A549 (cell line): ENCODE data around the gene HOXA10. TPM values are rescaled to one million over a fixed set of nuclear protein-coding genes. Genes with fewer than 3 reads are reported as not detected.

Source experiments
- ATAC-seq, 2 experiments: fragments of 200-7000 bp in 1 of 2; fragments of >200 bp in 1 of 2; cut with Nextera tagmentation in 1 of 2; cut with Tn5 transposase in 1 of 2; 3 replicates each; pipeline versions ENCODE4 v1.8.0 to v1.9.1; 2018 to 2020; ENCODE audit warnings: mild to moderate bottlenecking in 1 of 2, moderate library complexity in 1 of 2
- CTCF ChIA-PET: fragments of 300-600 bp; sonication (Branson Sonifier 250); formaldehyde crosslinking; extraction: SDS; loops from one replicate; lab custom pipeline; 2021; ENCODE audit warnings: antibody characterized with exemption, inconsistent platforms; lab: Yijun Ruan, JAX
- POLR2A ChIA-PET: fragments of 350-600 bp; formaldehyde crosslinking; extraction: SDS; loops from one replicate; lab custom pipeline; 2021; ENCODE audit warnings: antibody characterized with exemption, inconsistent platforms; lab: Yijun Ruan, JAX
- DNase-seq, 2 experiments: peaks; one replicate each; pipeline versions ENCODE4 v3.0.0 to v3.0.0-alpha.2; 2011 to 2016; ENCODE audit warnings: low read depth in 1 of 2, low spot score in 1 of 2
- FAIRE-seq: peaks from 2 replicates; lab custom pipeline; 2011; peaks lifted over from hg19 to GRCh38; lab: Jason Lieb, UNC
- H3K27ac ChIP-seq, 2 experiments: fragments of >200 bp; sonication (Bioruptor Twin); formaldehyde crosslinking; 3 replicates each; pipeline ENCODE4 v1.5.1; 2016 to 2017
- H3K4me1 ChIP-seq: fragments of >200 bp; sonication (Bioruptor Twin); formaldehyde crosslinking; 3 replicates; pipeline ENCODE4 v1.6.1; 2016
- H3K4me2 ChIP-seq: fragments of >200 bp; sonication (Bioruptor Twin); formaldehyde crosslinking; 3 replicates; pipeline ENCODE4 v1.6.1; 2016
- H3K4me3 ChIP-seq: fragments of >200 bp; sonication (Bioruptor Twin); formaldehyde crosslinking; 3 replicates; pipeline ENCODE4 v1.5.1; 2016
- H3K9me3 ChIP-seq: fragments of >200 bp; sonication (Bioruptor Twin); formaldehyde crosslinking; 3 replicates; pipeline ENCODE4 v1.6.1; 2016
- CEBPB ChIP-seq, 2 experiments: fragments of >200 bp in 1 of 2; sonication (Bioruptor Twin) in 1 of 2; formaldehyde crosslinking in 1 of 2; IDR thresholded peaks; 2 replicates each; pipeline ENCODE4 v1.6.1; 2012 to 2016
- CHD2 ChIP-seq: fragments of 150-350 bp; IDR thresholded peaks from 2 replicates; pipeline ENCODE4 v1.6.1; 2014; ENCODE audit warnings: low read length; ENCODE audit not compliant: partially characterized antibody
- CTCF ChIP-seq: fragments of >200 bp; sonication (Bioruptor Twin); formaldehyde crosslinking; IDR thresholded peaks from 3 replicates; pipeline ENCODE4 v1.5.1; 2016
- FOSB ChIP-seq: fragments of 250-450 bp; sonication (Bioruptor Pico); IDR thresholded peaks from 2 replicates; pipeline ENCODE4 v1.5.0; 2020; ENCODE audit warnings: mild to moderate bottlenecking, moderate library complexity
- FOXS1 ChIP-seq: fragments of 250-450 bp; sonication (Bioruptor Pico); IDR thresholded peaks from 2 replicates; pipeline ENCODE4 v1.5.0; 2020; ENCODE audit warnings: mild to moderate bottlenecking, moderate library complexity
- HDAC2 ChIP-seq: fragments of 200-600 bp; sonication (generic); IDR thresholded peaks from 2 replicates; pipeline ENCODE4 v1.6.1; 2016
- HES2 ChIP-seq: fragments of >200 bp; sonication (Bioruptor Twin); formaldehyde crosslinking; IDR thresholded peaks from 2 replicates; pipeline ENCODE4 v1.6.1; 2016
- JUN ChIP-seq, 2 experiments: fragments of >200 bp; sonication (Bioruptor Twin); formaldehyde crosslinking; IDR thresholded peaks; 2 replicates in 1 of 2; 3 replicates in 1 of 2; pipeline ENCODE4 v1.6.1; 2016 to 2017
- KDM5A ChIP-seq: fragments of 200-600 bp; sonication (generic); IDR thresholded peaks from 2 replicates; pipeline ENCODE4 v1.6.1; 2016; ENCODE audit warnings: antibody characterized with exemption, mild to moderate bottlenecking
- MAX ChIP-seq: IDR thresholded peaks from 2 replicates; pipeline ENCODE4 v1.6.1; 2012
- NPAS2 ChIP-seq: fragments of 250-450 bp; sonication (Bioruptor Pico); IDR thresholded peaks from 2 replicates; pipeline ENCODE4 v1.8.0; 2022; ENCODE audit warnings: mild to moderate bottlenecking, moderate library complexity, borderline replicate concordance
- NR3C1 ChIP-seq: fragments of >200 bp; sonication (Bioruptor Twin); formaldehyde crosslinking; IDR thresholded peaks from 3 replicates; pipeline ENCODE4 v1.6.1; 2017
- PHF8 ChIP-seq: fragments of 200-600 bp; sonication (generic); IDR thresholded peaks from 2 replicates; pipeline ENCODE4 v1.6.1; 2016; ENCODE audit warnings: low read depth, mild to moderate bottlenecking, antibody characterized with exemption, moderate library complexity, borderline replicate concordance
- POLR2A ChIP-seq: IDR thresholded peaks from 2 replicates; pipeline ENCODE4 v1.6.1; 2012; ENCODE audit warnings: mild to moderate bottlenecking, low read length
- RAD21 ChIP-seq, 2 experiments: fragments of >200 bp in 1 of 2; sonication (Bioruptor Twin) in 1 of 2; formaldehyde crosslinking in 1 of 2; IDR thresholded peaks in 1 of 2; conservative IDR thresholded peaks in 1 of 2; 2 replicates in 1 of 2; 3 replicates in 1 of 2; pipeline ENCODE4 v1.6.1; 2012 to 2018; ENCODE audit warnings: inconsistent platforms in 1 of 2
- RFX5 ChIP-seq: fragments of 450-650 bp; IDR thresholded peaks from 2 replicates; pipeline ENCODE4 v1.7.1; 2014; ENCODE audit warnings: antibody characterized with exemption, mild to moderate bottlenecking, moderate library complexity
- RNF2 ChIP-seq: fragments of 200-600 bp; sonication (generic); IDR thresholded peaks from 2 replicates; pipeline ENCODE4 v1.6.1; 2016; ENCODE audit warnings: low read depth, mild to moderate bottlenecking, antibody characterized with exemption, moderate library complexity, borderline replicate concordance
- USF2 ChIP-seq: fragments of 450-650 bp; IDR thresholded peaks from 2 replicates; pipeline ENCODE4 v1.6.1; 2014; ENCODE audit warnings: antibody characterized with exemption
- WGBS: methylation state at CpG from one replicate; pipeline ENCODE4 v1.1.6; 2017; ENCODE audit errors: missing lambda C conversion rate; 5-methylcytosine and 5-hydroxymethylcytosine counted together
- polyA plus RNA-seq, 4 experiments: library from polyadenylated mRNA; depleted of rRNA in 3 of 4; stranded (reverse); fragments of >200 nt; fragmentation: RNase III in 1 of 4; extraction: RNeasy Plus Mini Kit Qiagen cat#74134 plus additional on column Dnase treatment in 1 of 4; gene quantifications; 2 replicates in 3 of 4; 3 replicates in 1 of 4; pipeline ENCODE4 v1.2.3, GENCODE V29; 2011 to 2017

Gene HOXA10
- polyA plus RNA-seq, 2 of the 4 experiments (the other 2 are of a cell fraction): 5.2 to 7.7 TPM

GRCh38 chr7:27173511-27173955 is 587 bp downstream of the HOXA10 start:
- no peak for DNase-seq
- Histone ChIP-seq H3K27ac (peak overlapping the region; percentile 88 to 90), H3K9me3 (no peaks in the 10 kb centered on the region), H3K4me1 (peaks cover 4% of the 10 kb centered on the region; the same call in 1 of the 3 replicates), H3K4me2 (peak overlapping the region; percentile 74), H3K4me3 (peak overlapping the region; percentile 54)
- ChIA-PET CTCF (interaction anchor here (1.3 to 6.1 kb wide), 4 partner anchors 8 to 22 kb away, joined by 3 to 47 read pairs (median 4); no protein-coding TSS in a partner anchor), POLR2A (interaction anchor here (1.1 kb wide), 1 partner anchor 59 kb away, joined by 4 read pairs; no protein-coding TSS in a partner anchor)
- WGBS: 95% methylated on average over 15 of the region's 59 CpGs
- peak; percentile 36 to 51; a peak in 4 of 6 replicates for ATAC-seq
- no peak for TF ChIP-seq KDM5A
- no peak for TF ChIP-seq CTCF
- no peak for TF ChIP-seq HDAC2
- TF ChIP-seq NR3C1: no peak
- TF ChIP-seq CEBPB (IDR thresholded peaks at IDR 0.05): no peak
- peak; percentile 27 for TF ChIP-seq POLR2A
- TF ChIP-seq FOXS1 (CRISPR knock-in tag): no peak
- TF ChIP-seq RNF2: no peak
- TF ChIP-seq RFX5: no peak
- TF ChIP-seq PHF8: no peak
- no peak for TF ChIP-seq RAD21 (conservative IDR thresholded peaks at IDR 0.05 in 1 of 2, IDR thresholded peaks at IDR 0.05 in 1 of 2)
- TF ChIP-seq MAX: 0 out of 2 replicates have a peak, but pooled peaks have one; percentile 15
- TF ChIP-seq FOSB (CRISPR knock-in tag): no peak
- TF ChIP-seq HES2: no peak
- TF ChIP-seq CHD2: no peak
- no peak for FAIRE-seq

GRCh38 chr7:27172823-27173510 is 1.2 kb downstream of the HOXA10 start:
- FAIRE-seq: no peak
- WGBS: 67% methylated on average over 32 of the region's 58 CpGs
- peak; percentile 36 to 45; a peak in 5 of 6 replicates for ATAC-seq
- H3K4me3 ChIP-seq: peak overlapping the region; percentile 54
- H3K9me3 ChIP-seq: no peaks in the 10 kb centered on the region
- ChIA-PET POLR2A (interaction anchor here (1.1 kb wide), 1 partner anchor 59 kb away, joined by 4 read pairs; no protein-coding TSS in a partner anchor), CTCF (interaction anchor here (1.3 to 6.1 kb wide), 4 partner anchors 9 to 22 kb away, joined by 3 to 47 read pairs (median 4); no protein-coding TSS in a partner anchor)
- peak in 1 of 2 experiments; percentile 40 for DNase-seq
- TF ChIP-seq JUN (IDR thresholded peaks at IDR 0.05) (peak in 1 of 2 experiments; percentile 39; a peak in 1 of 5 replicates), NPAS2 (CRISPR knock-in tag) (no peak)
- TF ChIP-seq, all 56 proteins: peak for 1
- Histone ChIP-seq H3K4me1 (peaks cover 4% of the 10 kb centered on the region; the same call in 1 of the 3 replicates), H3K27ac (peak overlapping the region; percentile 88 to 90), H3K4me2 (peak overlapping the region; percentile 74)

GRCh38 chr7:27172315-27172774 is 1.8 kb downstream of the HOXA10 start:
- H3K27ac ChIP-seq: peak overlapping the region; percentile 88 to 90
- no peak for TF ChIP-seq USF2
- TF ChIP-seq, all 56 proteins: peak for 0
- Histone ChIP-seq H3K9me3 (no peaks in the 10 kb centered on the region), H3K4me2 (peak overlapping the region; percentile 74), H3K4me1 (peaks cover 4% of the 10 kb centered on the region; the same call in 1 of the 3 replicates), H3K4me3 (peak overlapping the region; percentile 54)
- no peak for DNase-seq
- FAIRE-seq: no peak
- CTCF ChIA-PET: interaction anchor here (1.3 to 6.1 kb wide), 3 partner anchors 9 to 23 kb away, joined by 4 to 47 read pairs (median 5); no protein-coding TSS in a partner anchor
- ATAC-seq: no peak
- POLR2A ChIA-PET: interaction anchor here (1.1 kb wide), 1 partner anchor 58 kb away, joined by 4 read pairs; no protein-coding TSS in a partner anchor
- 78% methylated on average over 10 of the region's 10 CpGs for WGBS
